GM13976 (cell line): ENCODE results near the gene UGT1A5.

Experiments
- DNase-seq: peaks from one replicate; pipeline ENCODE4 v3.0.0; 2012; ENCODE audit warnings: low spot score
- CTCF ChIP-seq: IDR thresholded peaks from 2 replicates; pipeline ENCODE4 v1.5.1; 2012; ENCODE audit warnings: borderline replicate concordance, mild to moderate bottlenecking; ENCODE audit not compliant: insufficient read depth; ENCODE audit errors: extremely low read depth, missing control alignments, control extremely low read depth
- in situ Hi-C: fragments of 300-500 bp; cut with MboI; formaldehyde crosslinking; loops from one replicate; pipeline ENCODE4 v1.12.0; 2022; ENCODE audit warnings: low sequenced_read_pairs, mixed read lengths, inconsistent platforms; ENCODE audit not compliant: unreplicated experiment

UGT1A5 gene

GRCh38 chr2:233702238-233702637 lies 10.5 kb upstream of the UGT1A5 start:
- in situ Hi-C loops = loop anchor here (25.0 kb wide), 2 partner anchors 240 to 415 kb away; no protein-coding TSS in a partner anchor
- TF ChIP-seq CTCF = no peak
- DNase-seq = no peak

- DNase-seq = no peak
- in situ Hi-C loops = loop anchor here (25.0 kb wide), 2 partner anchors 244 to 419 kb away; no protein-coding TSS in a partner anchor
- TF ChIP-seq CTCF = no peak
Observed at GRCh38 chr2:233705911-233706506, 6.7 kb upstream of the UGT1A5 start.

- no peak for DNase-seq
- in situ Hi-C loops = loop anchor here (25.0 kb wide), 2 partner anchors 244 to 419 kb away; no protein-coding TSS in a partner anchor
- TF ChIP-seq CTCF = no peak
Observed at GRCh38 chr2:233706720-233707119, 6.0 kb upstream of the UGT1A5 start.

- TF ChIP-seq CTCF = no peak
- in situ Hi-C loops = loop anchor here (25.0 kb wide), 2 partner anchors 246 to 421 kb away; no protein-coding TSS in a partner anchor
- no peak for DNase-seq
Observed at GRCh38 chr2:233707940-233708644, 4.6 kb upstream of the UGT1A5 start.

- in situ Hi-C loops = loop anchor here (25.0 kb wide), 2 partner anchors 247 to 422 kb away; no protein-coding TSS in a partner anchor
- no peak for TF ChIP-seq CTCF
- no peak for DNase-seq
Observed at GRCh38 chr2:233708942-233709341, 3.8 kb upstream of the UGT1A5 start.

GRCh38 chr2:233711312-233712008 lies 1.2 kb upstream of the UGT1A5 start:
- DNase-seq = peak; percentile 64
- in situ Hi-C loops = loop anchor here (25.0 kb wide), 2 partner anchors 249 to 424 kb away; no protein-coding TSS in a partner anchor
- peak; percentile 86 for TF ChIP-seq CTCF
